Measurements from ENCODE around the gene EVA1C. TPM values are rescaled to one million over a fixed set of nuclear protein-coding genes. Genes with fewer than 3 reads are reported as not detected.
"Not testable (repeated sequence)": the region's sequence is repeated elsewhere in the genome, so short reads cannot be mapped to it uniquely, and the experiment has no call there.

EVA1C gene
- total RNA-seq, 1 donor = 8.3 TPM

- no peak for DNase-seq (ENCODE audit: low read depth in 2 of 3, low spot score in 2 of 3)
Measured at GRCh38 chr21:32423320-32424190, 11.0 kb downstream of the EVA1C start.

- DNase-seq (ENCODE audit: low read depth in 2 of 3, low spot score in 2 of 3) = no peak
Measured at GRCh38 chr21:32424191-32424535, 11.7 kb downstream of the EVA1C start.

GRCh38 chr21:32424674-32425073, 12.2 kb downstream of the EVA1C start:
- no peak for DNase-seq (ENCODE audit: low read depth in 2 of 3, low spot score in 2 of 3)

GRCh38 chr21:32425628-32426027, 13.1 kb downstream of the EVA1C start:
- DNase-seq (ENCODE audit: low read depth in 2 of 3, low spot score in 2 of 3) = no peak

- DNase-seq (ENCODE audit: low read depth in 2 of 3, low spot score in 2 of 3) = no peak
Measured at GRCh38 chr21:32426066-32426465, 13.6 kb downstream of the EVA1C start.

GRCh38 chr21:32426592-32427051, 14.1 kb downstream of the EVA1C start:
- DNase-seq (ENCODE audit: low read depth in 2 of 3, low spot score in 2 of 3) = no peak

- no peak for DNase-seq (ENCODE audit: low read depth in 2 of 3, low spot score in 2 of 3)
Measured at GRCh38 chr21:32427958-32428623, 15.6 kb downstream of the EVA1C start.

- not testable (repeated sequence) for DNase-seq (ENCODE audit: low read depth in 2 of 3, low spot score in 2 of 3)
Measured at GRCh38 chr21:32432982-32433660, 20.6 kb downstream of the EVA1C start.

GRCh38 chr21:32437729-32438128, 25.2 kb downstream of the EVA1C start:
- peak in 2 of 3 donors; percentile 65 to 88 for DNase-seq (ENCODE audit: low read depth in 2 of 3, low spot score in 2 of 3)

GRCh38 chr21:32442566-32443318, 30.2 kb downstream of the EVA1C start:
- no peak for DNase-seq (ENCODE audit: low read depth in 2 of 3, low spot score in 2 of 3)

GRCh38 chr21:32445101-32445500, 32.6 kb downstream of the EVA1C start:
- DNase-seq (ENCODE audit: low read depth in 2 of 3, low spot score in 2 of 3) = no peak

GRCh38 chr21:32446440-32446839, 33.9 kb downstream of the EVA1C start:
- DNase-seq (ENCODE audit: low read depth in 2 of 3, low spot score in 2 of 3) = not testable (repeated sequence)

GRCh38 chr21:32447224-32447623, 34.7 kb downstream of the EVA1C start:
- no peak for DNase-seq (ENCODE audit: low read depth in 2 of 3, low spot score in 2 of 3)

- no peak for DNase-seq (ENCODE audit: low read depth in 2 of 3, low spot score in 2 of 3)
Measured at GRCh38 chr21:32448803-32449594, 36.5 kb downstream of the EVA1C start.

- not testable (repeated sequence) for DNase-seq (ENCODE audit: low read depth in 2 of 3, low spot score in 2 of 3)
Measured at GRCh38 chr21:32450881-32451701, 38.6 kb downstream of the EVA1C start.

GRCh38 chr21:32452191-32452590, 39.7 kb downstream of the EVA1C start:
- not testable (repeated sequence) for DNase-seq (ENCODE audit: low read depth in 2 of 3, low spot score in 2 of 3)

- DNase-seq (ENCODE audit: low read depth in 2 of 3, low spot score in 2 of 3) = no peak
Measured at GRCh38 chr21:32452641-32453040, 40.1 kb downstream of the EVA1C start.

GRCh38 chr21:32455548-32455947, 43.0 kb downstream of the EVA1C start:
- DNase-seq (ENCODE audit: low read depth in 2 of 3, low spot score in 2 of 3) = no peak

- no peak for DNase-seq (ENCODE audit: low read depth in 2 of 3, low spot score in 2 of 3)
Measured at GRCh38 chr21:32456497-32456918, 44.0 kb downstream of the EVA1C start.

Data from hematopoietic multipotent progenitor cell (in vitro differentiated cells).